HEK293T (cell line): Measurements from ENCODE around the gene SPI1.

Experiments used
- BHLHE40 ChIP-seq: fragments of 450-650 bp; IDR thresholded peaks from 2 replicates; pipeline ENCODE4 v1.6.1; 2016; ENCODE audit warnings: mild to moderate bottlenecking, moderate library complexity, borderline replicate concordance
- CTBP1 ChIP-seq: fragments of 450-650 bp; IDR thresholded peaks from 2 replicates; pipeline ENCODE4 v1.6.1; 2016; ENCODE audit warnings: borderline replicate concordance
- ELF4 ChIP-seq: fragments of 450-650 bp; IDR thresholded peaks from 2 replicates; pipeline ENCODE4 v1.6.1; 2017; ENCODE audit warnings: antibody characterized with exemption
- FOXK2 ChIP-seq: fragments of 450-650 bp; IDR thresholded peaks from 2 replicates; pipeline ENCODE4 v1.6.1; 2016; ENCODE audit warnings: mild to moderate bottlenecking
- LEF1 ChIP-seq: fragments of 450-650 bp; IDR thresholded peaks from 2 replicates; pipeline ENCODE4 v1.6.1; 2017; ENCODE audit warnings: mild to moderate bottlenecking, borderline replicate concordance
- NFRKB ChIP-seq: fragments of 450-650 bp; IDR thresholded peaks from 2 replicates; pipeline ENCODE4 v1.6.1; 2016; ENCODE audit warnings: mild to moderate bottlenecking, moderate library complexity
- SP1 ChIP-seq: fragments of 450-650 bp; IDR thresholded peaks from 2 replicates; pipeline ENCODE4 v1.6.1; 2017

DNA sequence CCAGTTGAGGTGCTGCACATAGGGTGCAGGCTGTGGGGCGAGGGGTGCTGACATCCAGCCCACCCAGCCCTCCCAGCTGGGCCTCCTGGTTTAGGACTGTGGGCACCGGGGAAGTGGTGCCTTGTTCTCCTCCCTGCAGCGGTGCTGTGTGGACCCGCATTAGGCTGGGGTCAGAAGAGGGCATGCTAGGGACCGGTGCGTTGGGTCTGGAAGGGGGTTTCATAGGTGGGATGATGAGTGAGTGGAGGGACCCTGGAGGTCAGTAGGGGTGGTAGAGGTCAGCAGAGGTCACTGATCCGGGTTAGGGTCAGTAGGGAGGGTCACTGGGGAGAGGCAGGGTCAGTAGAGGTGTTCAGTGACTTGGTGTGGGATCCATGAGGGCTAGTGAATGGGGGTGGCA is 19.2 kb downstream of the SPI1 start:
- no peak for TF ChIP-seq ELF4
- no peak for TF ChIP-seq NFRKB
- no peak for TF ChIP-seq CTBP1
- no peak for TF ChIP-seq SP1
- no peak for TF ChIP-seq LEF1
- no peak for TF ChIP-seq FOXK2
- no peak for TF ChIP-seq BHLHE40
